C4-2B (cell line): ENCODE data around the gene PLAGL1.

Experiments used
- H3K27ac ChIP-seq: fragments of 450-650 bp; 2 replicates; pipeline ENCODE4 v1.5.1; 2017
- CTCF ChIP-seq: fragments of 450-650 bp; conservative IDR thresholded peaks from 2 replicates; pipeline ENCODE4 v1.5.1; 2017; ENCODE audit warnings: mild to moderate bottlenecking
- ZFX ChIP-seq: fragments of 450-650 bp; IDR thresholded peaks from 2 replicates; pipeline ENCODE4 v1.6.1; 2017

PLAGL1 gene

GRCh38 chr6:143970456-143971218 is 37.4 kb downstream of the PLAGL1 start:
- no peak overlapping the region for H3K27ac ChIP-seq
- no peak for TF ChIP-seq CTCF
- no peak for TF ChIP-seq ZFX

- TF ChIP-seq ZFX (no peak), CTCF (no peak)
- no peak overlapping the region for H3K27ac ChIP-seq
Observed at GRCh38 chr6:143969077-143969476, 39.0 kb downstream of the PLAGL1 start.

GRCh38 chr6:143967706-143968376 is 40.2 kb downstream of the PLAGL1 start:
- TF ChIP-seq CTCF (no peak), ZFX (no peak)
- no peak overlapping the region for H3K27ac ChIP-seq

GRCh38 chr6:143966312-143966711 is 41.7 kb downstream of the PLAGL1 start:
- no peak overlapping the region for H3K27ac ChIP-seq

GRCh38 chr6:143965503-143966171 is 42.4 kb downstream of the PLAGL1 start:
- no peak overlapping the region for H3K27ac ChIP-seq
- TF ChIP-seq ZFX (no peak), CTCF (no peak)

More at GRCh38 chr6:143966312-143966711, 41.7 kb downstream of the PLAGL1 start:
- no peak for TF ChIP-seq CTCF
- TF ChIP-seq ZFX = no peak

- no peak overlapping the region for H3K27ac ChIP-seq
- TF ChIP-seq CTCF (no peak), ZFX (no peak)
Observed at GRCh38 chr6:143964674-143965081, 43.4 kb downstream of the PLAGL1 start.
